HEK293T (cell line): Measurements from ENCODE around the gene MYOZ2.

Experiments
- CTCF ChIA-PET: fragments of 350-600 bp; formaldehyde crosslinking; extraction: SDS; loops from one replicate; lab custom pipeline; 2021; ENCODE audit warnings: antibody characterized with exemption, inconsistent platforms; lab: Yijun Ruan, JAX
- POLR2A ChIA-PET: fragments of 350-600 bp; formaldehyde crosslinking; extraction: SDS; loops from one replicate; lab custom pipeline; 2020; ENCODE audit warnings: antibody characterized with exemption, inconsistent platforms; lab: Yijun Ruan, JAX
- DNase-seq: peaks from one replicate; pipeline ENCODE4 v3.0.0; 2012; ENCODE audit warnings: mixed read lengths; ENCODE audit errors: extremely low spot score
- BHLHE40 ChIP-seq: fragments of 450-650 bp; IDR thresholded peaks from 2 replicates; pipeline ENCODE4 v1.6.1; 2016; ENCODE audit warnings: mild to moderate bottlenecking, moderate library complexity, borderline replicate concordance
- CTBP1 ChIP-seq: fragments of 450-650 bp; IDR thresholded peaks from 2 replicates; pipeline ENCODE4 v1.6.1; 2016; ENCODE audit warnings: borderline replicate concordance
- FOXA1 ChIP-seq: fragments of 450-650 bp; IDR thresholded peaks from 2 replicates; pipeline ENCODE4 v1.6.1; 2016; ENCODE audit warnings: mild to moderate bottlenecking
- LEF1 ChIP-seq: fragments of 450-650 bp; IDR thresholded peaks from 2 replicates; pipeline ENCODE4 v1.6.1; 2017; ENCODE audit warnings: mild to moderate bottlenecking, borderline replicate concordance
- SP1 ChIP-seq: fragments of 450-650 bp; IDR thresholded peaks from 2 replicates; pipeline ENCODE4 v1.6.1; 2017
- SUZ12 ChIP-seq: fragments of 450-650 bp; IDR thresholded peaks from 2 replicates; pipeline ENCODE4 v1.6.1; 2016; ENCODE audit warnings: mild to moderate bottlenecking
- TARDBP ChIP-seq: fragments of 450-650 bp; IDR thresholded peaks from 2 replicates; pipeline ENCODE4 v1.6.1; 2016
- TF ChIP-seq, protein P1 (sequence below): fragments of 450-650 bp; IDR thresholded peaks from 2 replicates; pipeline ENCODE4 v1.6.1; 2016

Gene MYOZ2

DNA sequence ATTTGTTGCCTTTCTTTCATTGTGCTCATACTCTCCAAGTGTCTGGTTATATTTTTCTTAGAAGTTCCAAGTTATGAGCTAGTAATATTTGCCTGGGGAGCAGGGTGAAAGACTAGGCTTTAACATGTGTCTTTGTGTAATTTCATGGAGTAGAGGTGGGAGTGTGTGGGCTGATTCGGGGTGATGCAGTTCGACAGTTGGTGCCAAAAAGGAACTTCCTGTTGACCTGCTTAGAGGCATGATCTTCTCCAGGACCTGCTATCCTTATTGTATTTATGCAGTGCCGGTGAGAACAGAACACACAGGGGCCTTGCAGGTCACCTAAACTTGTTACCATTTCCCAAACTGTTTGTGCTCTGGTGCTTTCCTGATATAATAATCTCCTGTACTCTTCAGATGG, 98.1 kb downstream of the MYOZ2 start:
- no peak for TF ChIP-seq SP1
- TF ChIP-seq CTBP1: no peak
- no peak for TF ChIP-seq FOXA1
- DNase-seq: no peak
- POLR2A ChIA-PET: no interaction called here
- CTCF ChIA-PET: no interaction called here

DNA sequence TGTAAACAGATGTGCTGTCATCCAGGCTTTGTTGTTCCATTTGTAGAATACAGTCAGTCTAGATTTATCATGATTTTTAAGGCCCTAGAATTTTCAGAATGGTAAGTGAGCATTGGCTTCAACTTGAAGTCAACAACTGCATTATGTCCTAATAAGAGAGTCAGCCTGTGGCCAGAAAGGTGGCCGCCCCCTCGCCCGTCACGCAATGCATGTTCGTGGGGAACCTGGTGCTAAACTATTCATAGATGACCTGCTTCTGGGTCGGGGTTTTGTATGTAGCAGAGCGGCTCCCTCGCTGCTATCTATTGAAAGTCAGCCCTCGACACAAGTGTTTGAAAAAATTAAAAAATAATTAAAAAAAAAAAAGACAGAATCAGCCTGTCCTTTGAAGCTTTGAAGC, 101.6 kb downstream of the MYOZ2 start:
- ChIA-PET CTCF (no interaction called here), POLR2A (interaction anchor here (1.9 kb wide), 1 partner anchor 24 kb away, joined by 4 read pairs; no protein-coding TSS in a partner anchor)
- no peak for DNase-seq
- TF ChIP-seq TARDBP: no peak
- TF ChIP-seq SUZ12: no peak
- no peak for TF ChIP-seq LEF1
- TF ChIP-seq, protein P1, sequence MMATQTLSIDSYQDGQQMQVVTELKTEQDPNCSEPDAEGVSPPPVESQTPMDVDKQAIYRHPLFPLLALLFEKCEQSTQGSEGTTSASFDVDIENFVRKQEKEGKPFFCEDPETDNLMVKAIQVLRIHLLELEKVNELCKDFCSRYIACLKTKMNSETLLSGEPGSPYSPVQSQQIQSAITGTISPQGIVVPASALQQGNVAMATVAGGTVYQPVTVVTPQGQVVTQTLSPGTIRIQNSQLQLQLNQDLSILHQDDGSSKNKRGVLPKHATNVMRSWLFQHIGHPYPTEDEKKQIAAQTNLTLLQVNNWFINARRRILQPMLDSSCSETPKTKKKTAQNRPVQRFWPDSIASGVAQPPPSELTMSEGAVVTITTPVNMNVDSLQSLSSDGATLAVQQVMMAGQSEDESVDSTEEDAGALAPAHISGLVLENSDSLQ: no peak
- no peak for TF ChIP-seq CTBP1
- no peak for TF ChIP-seq BHLHE40
- TF ChIP-seq FOXA1: no peak
